ENCODE data around the gene SPTSSA. TPM values are rescaled to one million over a fixed set of nuclear protein-coding genes. Genes with fewer than 3 reads are reported as not detected.
"Not testable (repeated sequence)": the region's sequence is repeated elsewhere in the genome, so short reads cannot be mapped to it uniquely, and the experiment has no call there.

Gene SPTSSA
- total RNA-seq, 1 experiment from 2014 or later, result 30.0 TPM

DNA sequence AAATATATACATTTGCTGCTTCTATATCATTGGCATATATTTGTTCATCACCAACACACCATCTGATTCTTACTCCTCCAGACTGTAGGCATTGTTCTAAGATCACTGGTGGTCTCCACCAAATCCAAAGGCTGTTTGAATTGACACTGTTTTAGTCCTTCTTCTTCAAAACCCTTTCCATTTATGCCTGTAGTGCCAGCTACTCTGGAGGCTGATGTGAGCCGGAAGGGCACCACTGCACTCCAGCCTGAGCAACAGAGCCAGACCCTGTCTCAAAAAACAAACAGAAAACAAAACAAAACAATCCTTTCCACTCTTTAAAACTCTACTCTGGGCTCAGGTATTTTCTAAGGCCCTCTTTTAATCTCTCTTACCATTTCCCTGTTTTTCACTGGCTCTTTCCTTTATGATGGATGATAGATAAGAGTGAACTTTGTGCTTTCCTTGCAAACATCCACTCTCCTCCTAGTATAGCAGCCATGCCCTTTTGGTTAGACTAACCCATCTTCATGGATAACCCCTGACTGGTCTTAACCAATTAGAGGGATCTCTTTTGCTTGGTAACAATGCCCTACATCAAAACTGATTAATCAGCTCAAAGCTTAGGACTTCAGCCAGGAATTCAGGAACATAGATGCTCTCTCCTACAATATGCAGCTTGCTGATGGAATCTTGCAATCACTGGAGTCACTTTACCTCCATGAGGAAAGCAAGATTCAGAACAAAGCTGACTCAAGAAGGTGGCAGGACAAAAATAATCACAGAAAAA lies 24.9 kb downstream of the SPTSSA start:
- no peak for DNase-seq
- Histone ChIP-seq H3K9me3 (no peaks in the 10 kb centered on the region), H3K4me1 (peaks cover 28% of the 10 kb centered on the region), H3K36me3 (ENCODE audit: control insufficient read depth, insufficient read depth, low read length) (no peaks in the 10 kb centered on the region), H3K4me3 (ENCODE audit: low read depth, low read length) (no peak overlapping the region), H3K27me3 (replicated peaks; ENCODE audit: control insufficient read depth, insufficient read depth, low read length) (no peaks in the 10 kb centered on the region)
- intact Hi-C loops (cut with micrococcal nuclease; ENCODE audit: unreplicated experiment), result loop anchor here (1.0 to 2.0 kb wide), 2 partner anchors 24 to 69 kb away; no protein-coding TSS in a partner anchor
- TF ChIP-seq, protein P1, sequence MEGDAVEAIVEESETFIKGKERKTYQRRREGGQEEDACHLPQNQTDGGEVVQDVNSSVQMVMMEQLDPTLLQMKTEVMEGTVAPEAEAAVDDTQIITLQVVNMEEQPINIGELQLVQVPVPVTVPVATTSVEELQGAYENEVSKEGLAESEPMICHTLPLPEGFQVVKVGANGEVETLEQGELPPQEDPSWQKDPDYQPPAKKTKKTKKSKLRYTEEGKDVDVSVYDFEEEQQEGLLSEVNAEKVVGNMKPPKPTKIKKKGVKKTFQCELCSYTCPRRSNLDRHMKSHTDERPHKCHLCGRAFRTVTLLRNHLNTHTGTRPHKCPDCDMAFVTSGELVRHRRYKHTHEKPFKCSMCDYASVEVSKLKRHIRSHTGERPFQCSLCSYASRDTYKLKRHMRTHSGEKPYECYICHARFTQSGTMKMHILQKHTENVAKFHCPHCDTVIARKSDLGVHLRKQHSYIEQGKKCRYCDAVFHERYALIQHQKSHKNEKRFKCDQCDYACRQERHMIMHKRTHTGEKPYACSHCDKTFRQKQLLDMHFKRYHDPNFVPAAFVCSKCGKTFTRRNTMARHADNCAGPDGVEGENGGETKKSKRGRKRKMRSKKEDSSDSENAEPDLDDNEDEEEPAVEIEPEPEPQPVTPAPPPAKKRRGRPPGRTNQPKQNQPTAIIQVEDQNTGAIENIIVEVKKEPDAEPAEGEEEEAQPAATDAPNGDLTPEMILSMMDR (IDR thresholded peaks at IDR 0.05; ENCODE audit: insufficient read depth in 1 of 2, low read depth in 1 of 2, low read length in 1 of 2, severe bottlenecking in 1 of 2, unreplicated experiment in 1 of 2), result no peak
- H3K9me3 Mint-ChIP-seq (ENCODE audit: unreplicated experiment), result no peaks in the 10 kb centered on the region
- CTCF ChIA-PET, result no interaction called here
- peaks cover 29% of the 10 kb centered on the region for H3K36me3 Mint-ChIP-seq (ENCODE audit: insufficient read depth, unreplicated experiment)
- POLR2A ChIA-PET, result interaction anchor here (0.5 to 1.6 kb wide), 3 partner anchors 21 to 322 kb away, joined by 4 to 7 read pairs (median 6); no protein-coding TSS in a partner anchor
- BruUV-seq (replicated peaks), result no TSS peak
- H3K4me3 Mint-ChIP-seq (ENCODE audit: unreplicated experiment), result peak overlapping the region; percentile 13
- peaks cover 28% of the 10 kb centered on the region for H3K4me1 Mint-ChIP-seq (ENCODE audit: low read depth, unreplicated experiment)
- no peaks in the 10 kb centered on the region for H3K27me3 Mint-ChIP-seq (ENCODE audit: insufficient read depth, unreplicated experiment)
- peak overlapping the region; percentile 10 for H3K27ac Mint-ChIP-seq (ENCODE audit: unreplicated experiment)

DNA sequence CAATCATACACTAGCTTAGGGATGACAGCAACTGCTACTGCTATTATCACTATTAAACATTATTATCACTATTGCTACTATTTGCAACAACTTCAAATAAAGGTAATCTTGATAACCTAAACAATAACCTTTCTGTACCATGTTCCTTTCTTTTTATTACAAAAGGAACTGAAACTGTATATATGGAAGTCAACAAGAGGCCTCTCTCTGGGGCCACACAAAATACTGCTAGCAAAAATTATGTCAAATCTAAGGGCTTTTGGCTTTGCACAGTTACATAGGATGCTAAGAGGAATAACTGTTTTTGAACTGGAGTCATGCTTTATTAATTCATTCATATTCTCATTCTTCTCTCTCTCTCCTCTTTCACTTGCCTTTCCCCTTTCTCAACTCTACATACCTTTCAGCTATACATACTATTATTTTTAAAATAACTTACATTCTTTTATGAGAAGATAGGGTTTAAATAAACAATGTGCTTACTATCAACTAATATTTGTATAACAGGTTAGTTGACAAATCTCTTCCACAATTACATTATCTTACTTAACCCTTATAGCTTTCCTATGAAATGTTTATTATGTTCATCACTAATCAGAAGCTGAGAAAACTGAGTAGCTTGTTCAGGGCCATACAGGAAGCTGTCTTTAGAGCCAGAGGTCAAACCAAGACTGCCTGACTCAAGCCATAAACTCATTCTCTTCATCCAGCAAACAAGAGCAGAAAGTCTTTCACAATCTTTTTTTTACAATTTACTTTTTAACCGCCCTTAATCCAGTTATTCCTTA lies 25.7 kb downstream of the SPTSSA start:
- peak in 1 of 2 experiments; percentile 35 for DNase-seq
- H3K4me1 Mint-ChIP-seq (ENCODE audit: low read depth, unreplicated experiment), result peaks cover 23% of the 10 kb centered on the region
- no peaks in the 10 kb centered on the region for H3K9me3 Mint-ChIP-seq (ENCODE audit: unreplicated experiment)
- TF ChIP-seq, protein P1 (IDR thresholded peaks at IDR 0.05; ENCODE audit: insufficient read depth in 1 of 2, low read depth in 1 of 2, low read length in 1 of 2, severe bottlenecking in 1 of 2, unreplicated experiment in 1 of 2), result no peak
- no peaks in the 10 kb centered on the region for H3K27me3 Mint-ChIP-seq (ENCODE audit: insufficient read depth, unreplicated experiment)
- no peak overlapping the region for H3K4me3 Mint-ChIP-seq (ENCODE audit: unreplicated experiment)
- H3K36me3 Mint-ChIP-seq (ENCODE audit: insufficient read depth, unreplicated experiment), result peaks cover 26% of the 10 kb centered on the region
- H3K4me1 ChIP-seq, result peaks cover 28% of the 10 kb centered on the region
- H3K4me3 ChIP-seq (ENCODE audit: low read depth, low read length), result no peak overlapping the region
- no peaks in the 10 kb centered on the region for H3K9me3 ChIP-seq
- peak overlapping the region; percentile 10 for H3K27ac Mint-ChIP-seq (ENCODE audit: unreplicated experiment)
- no peaks in the 10 kb centered on the region for H3K27me3 ChIP-seq (replicated peaks; ENCODE audit: control insufficient read depth, insufficient read depth, low read length)
- H3K36me3 ChIP-seq (ENCODE audit: control insufficient read depth, insufficient read depth, low read length), result no peaks in the 10 kb centered on the region
- POLR2A ChIA-PET, result interaction anchor here (0.5 to 1.6 kb wide), 3 partner anchors 22 to 322 kb away, joined by 4 to 7 read pairs (median 6); no protein-coding TSS in a partner anchor
- CTCF ChIA-PET, result interaction anchor here (0.7 kb wide), 1 partner anchor 92 kb away, joined by 5 read pairs; no protein-coding TSS in a partner anchor
- intact Hi-C loops (cut with micrococcal nuclease; ENCODE audit: unreplicated experiment), result loop anchor here (1.0 to 2.0 kb wide), 2 partner anchors 24 to 68 kb away; no protein-coding TSS in a partner anchor
- BruUV-seq (replicated peaks), result no TSS peak

DNA sequence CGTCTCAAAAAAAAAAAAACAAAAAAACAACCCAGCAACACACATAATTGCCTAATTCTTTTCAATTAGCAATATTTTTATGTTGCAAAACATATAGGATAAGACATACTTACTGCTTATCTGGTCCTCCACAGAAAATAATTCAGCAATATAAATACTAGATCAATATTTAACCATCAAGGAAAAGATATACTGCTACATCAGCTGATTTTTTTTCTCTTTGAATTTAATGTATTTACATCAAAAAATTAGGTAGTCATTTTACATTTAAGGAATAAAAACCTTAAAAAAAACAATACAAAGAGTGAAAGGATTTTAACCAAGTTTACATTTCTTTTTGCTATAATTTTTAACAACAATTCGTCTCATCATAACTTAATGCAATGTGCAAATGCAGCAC lies 28.1 kb downstream of the SPTSSA start:
- Mint-ChIP-seq H3K4me1 (ENCODE audit: low read depth, unreplicated experiment) (peaks cover 22% of the 10 kb centered on the region), H3K9me3 (ENCODE audit: unreplicated experiment) (no peaks in the 10 kb centered on the region), H3K4me3 (ENCODE audit: unreplicated experiment) (no peak overlapping the region), H3K36me3 (ENCODE audit: insufficient read depth, unreplicated experiment) (peaks cover 31% of the 10 kb centered on the region), H3K27ac (ENCODE audit: unreplicated experiment) (no peak overlapping the region), H3K27me3 (ENCODE audit: insufficient read depth, unreplicated experiment) (no peaks in the 10 kb centered on the region)
- intact Hi-C loops (cut with micrococcal nuclease; ENCODE audit: unreplicated experiment), result no loop called here
- Histone ChIP-seq H3K27me3 (replicated peaks; ENCODE audit: control insufficient read depth, insufficient read depth, low read length) (no peaks in the 10 kb centered on the region), H3K9me3 (no peaks in the 10 kb centered on the region), H3K4me3 (ENCODE audit: low read depth, low read length) (no peak overlapping the region), H3K4me1 (peaks cover 28% of the 10 kb centered on the region), H3K36me3 (ENCODE audit: control insufficient read depth, insufficient read depth, low read length) (no peaks in the 10 kb centered on the region)
- TF ChIP-seq, protein P1 (IDR thresholded peaks at IDR 0.05; ENCODE audit: insufficient read depth in 1 of 2, low read depth in 1 of 2, low read length in 1 of 2, severe bottlenecking in 1 of 2, unreplicated experiment in 1 of 2), result no peak
- ChIA-PET POLR2A (no interaction called here), CTCF (interaction anchor here (0.7 kb wide), 1 partner anchor 136 kb away, joined by 6 read pairs; no protein-coding TSS in a partner anchor)
- no TSS peak for BruUV-seq (replicated peaks)
- no peak for DNase-seq

DNA sequence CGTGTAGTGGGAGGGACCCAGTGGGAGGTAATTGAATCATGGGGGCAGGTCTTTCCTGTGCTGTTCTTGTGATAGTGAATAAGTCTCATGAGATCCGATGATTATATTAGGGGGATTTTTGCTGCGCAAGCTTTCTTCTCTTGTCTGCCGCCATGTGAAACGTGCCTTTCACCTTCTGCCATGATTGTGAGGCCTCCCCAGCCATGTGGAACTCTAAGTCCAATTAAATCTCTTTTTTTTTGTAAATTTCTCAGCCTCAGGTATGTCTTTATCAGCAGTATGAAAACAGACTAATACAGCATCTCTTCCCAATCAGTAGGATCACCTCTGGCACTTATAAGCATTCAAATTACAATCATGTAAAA lies 34.0 kb downstream of the SPTSSA start:
- BruUV-seq (replicated peaks); H3K9me3 Mint-ChIP-seq (ENCODE audit: unreplicated experiment); H3K36me3 ChIP-seq (ENCODE audit: control insufficient read depth, insufficient read depth, low read length); DNase-seq; intact Hi-C loops (cut with micrococcal nuclease; ENCODE audit: unreplicated experiment); POLR2A ChIA-PET; H3K27me3 ChIP-seq (replicated peaks; ENCODE audit: control insufficient read depth, insufficient read depth, low read length); H3K4me3 Mint-ChIP-seq (ENCODE audit: unreplicated experiment); H3K27me3 Mint-ChIP-seq (ENCODE audit: insufficient read depth, unreplicated experiment); H3K4me3 ChIP-seq (ENCODE audit: low read depth, low read length); H3K27ac Mint-ChIP-seq (ENCODE audit: unreplicated experiment); H3K9me3 ChIP-seq; CTCF ChIA-PET: not testable (repeated sequence)
- H3K4me1 Mint-ChIP-seq (ENCODE audit: low read depth, unreplicated experiment), result peaks cover 21% of the 10 kb centered on the region
- H3K36me3 Mint-ChIP-seq (ENCODE audit: insufficient read depth, unreplicated experiment), result peaks cover 16% of the 10 kb centered on the region
- H3K4me1 ChIP-seq, result peaks cover 14% of the 10 kb centered on the region

All from Caco-2 (cell line).